ENCODE measurements around the gene RHOH. TPM values are rescaled to one million over a fixed set of nuclear protein-coding genes. Genes with fewer than 3 reads are reported as not detected.

RHOH gene
- total RNA-seq, 2 experiments from 2014 or later = 134 to 137 TPM

DNA sequence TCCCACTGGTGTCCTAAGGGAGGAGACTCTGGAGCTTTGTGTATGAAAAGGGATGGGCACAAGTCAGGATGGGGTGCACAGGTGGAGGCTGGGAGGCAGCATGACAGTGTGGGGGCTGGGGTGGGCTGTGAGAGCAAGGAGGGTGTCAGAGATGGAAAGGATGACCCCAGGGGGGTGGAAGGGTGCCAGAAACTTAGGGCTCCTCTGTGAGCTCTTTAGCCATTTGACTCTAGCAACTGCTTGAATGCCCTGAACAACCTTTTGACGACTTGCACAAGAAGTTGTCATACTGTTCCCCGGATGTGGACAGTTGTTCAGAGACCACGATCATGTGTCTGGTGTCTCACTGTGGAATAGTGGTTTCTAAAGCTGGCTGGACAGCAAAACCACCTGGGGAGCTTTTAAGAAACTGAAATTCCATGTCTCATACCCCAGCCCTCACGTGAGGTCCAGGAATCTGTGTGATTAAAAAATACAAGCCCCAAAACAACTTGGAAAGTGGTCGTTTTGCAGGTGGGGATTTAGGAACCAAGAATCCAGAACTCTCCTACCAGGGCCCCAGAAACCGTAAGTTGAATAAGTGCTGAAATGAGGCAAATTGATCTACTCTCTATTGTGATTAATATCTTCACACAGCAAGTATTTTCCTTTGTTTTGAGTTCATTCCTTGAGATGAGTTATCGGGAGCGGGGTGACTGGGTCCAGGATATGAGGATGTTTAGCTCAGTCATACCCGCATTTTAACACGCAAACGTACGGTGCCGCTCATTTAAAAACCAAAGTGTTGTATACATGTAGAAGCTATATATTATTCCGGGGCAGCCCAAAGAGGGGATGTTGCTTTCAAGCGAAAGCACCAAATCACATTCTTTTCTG lies 3.4 kb downstream of the RHOH start:
- no peaks in the 10 kb centered on the region for H3K27me3 Mint-ChIP-seq
- peaks cover 42% of the 10 kb centered on the region for H3K4me1 Mint-ChIP-seq
- peaks cover 3% of the 10 kb centered on the region for H3K9me3 Mint-ChIP-seq
- H3K27ac Mint-ChIP-seq = peak overlapping the region; percentile 98
- DNase-seq = peak; percentile 85
- peak overlapping the region; percentile 94 for H3K4me3 Mint-ChIP-seq
- ChIA-PET CTCF (interaction anchor here (0.6 to 4.5 kb wide), 11 partner anchors 9 to 502 kb away, joined by 3 to 17 read pairs (median 5); partner anchors contain the start of gene UBE2K), POLR2A (interaction anchor here (0.9 to 1.7 kb wide), 7 partner anchors 8 to 144 kb away, joined by 3 to 12 read pairs (median 5); partner anchors contain the start of gene N4BP2)
- H3K36me3 Mint-ChIP-seq (ENCODE audit: low read depth) = peaks cover 78% of the 10 kb centered on the region

DNA sequence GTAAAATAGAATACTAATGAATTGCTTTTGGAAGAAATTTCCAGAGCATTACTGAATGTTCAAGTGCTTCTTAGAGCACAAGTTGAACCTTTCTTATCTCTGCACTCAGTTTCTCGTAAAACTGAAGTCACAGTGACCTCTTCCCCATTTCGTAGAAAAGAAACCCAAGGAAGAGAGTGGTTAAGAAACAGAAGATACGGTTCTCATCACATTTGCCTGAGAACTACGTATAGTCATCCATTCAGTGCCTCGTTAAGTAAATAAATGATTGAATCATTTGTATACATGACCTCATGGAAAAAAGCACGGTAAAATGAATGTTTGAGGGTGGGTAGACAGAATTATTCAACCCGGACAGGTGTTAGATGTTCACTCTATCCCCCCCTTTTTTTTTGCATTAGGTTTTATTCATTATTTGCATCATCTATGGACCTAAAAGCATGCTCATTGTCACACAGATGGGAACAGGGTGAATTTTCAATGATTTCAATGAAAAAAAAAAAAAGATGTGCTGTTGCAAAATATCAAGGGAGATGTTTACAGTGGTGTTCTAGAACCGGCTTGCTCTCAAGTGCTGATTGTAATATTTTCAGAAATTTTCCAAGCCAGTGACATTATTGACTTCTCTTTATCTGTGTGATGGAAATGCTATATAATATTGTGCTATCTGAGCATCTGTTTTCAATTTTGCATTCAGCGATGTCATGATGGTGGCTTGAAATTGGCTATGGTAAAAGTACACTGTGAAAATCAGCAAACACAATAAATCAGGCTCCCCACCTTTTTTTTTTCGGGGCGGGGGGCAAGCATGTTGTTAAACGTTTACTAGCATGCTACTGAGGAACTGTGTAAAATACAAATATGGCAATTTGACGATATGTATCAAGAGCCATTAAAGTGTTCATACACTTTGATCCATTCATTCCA lies 4.3 kb downstream of the RHOH start:
- H3K9me3 Mint-ChIP-seq = no peaks in the 10 kb centered on the region
- peaks cover 84% of the 10 kb centered on the region for H3K36me3 Mint-ChIP-seq (ENCODE audit: low read depth)
- H3K4me3 Mint-ChIP-seq = peak overlapping the region; percentile 94
- no peak for DNase-seq
- H3K4me1 Mint-ChIP-seq = peaks cover 42% of the 10 kb centered on the region
- H3K27me3 Mint-ChIP-seq = no peaks in the 10 kb centered on the region
- H3K27ac Mint-ChIP-seq = peak overlapping the region; percentile 98
- CTCF ChIA-PET = interaction anchor here (0.5 to 4.5 kb wide), 8 partner anchors 10 to 503 kb away, joined by 3 to 17 read pairs (median 4); partner anchors contain the start of gene UBE2K
- POLR2A ChIA-PET = interaction anchor here (0.6 to 1.7 kb wide), 3 partner anchors 9 to 116 kb away, joined by 4 to 12 read pairs (median 4); no protein-coding TSS in a partner anchor

DNA sequence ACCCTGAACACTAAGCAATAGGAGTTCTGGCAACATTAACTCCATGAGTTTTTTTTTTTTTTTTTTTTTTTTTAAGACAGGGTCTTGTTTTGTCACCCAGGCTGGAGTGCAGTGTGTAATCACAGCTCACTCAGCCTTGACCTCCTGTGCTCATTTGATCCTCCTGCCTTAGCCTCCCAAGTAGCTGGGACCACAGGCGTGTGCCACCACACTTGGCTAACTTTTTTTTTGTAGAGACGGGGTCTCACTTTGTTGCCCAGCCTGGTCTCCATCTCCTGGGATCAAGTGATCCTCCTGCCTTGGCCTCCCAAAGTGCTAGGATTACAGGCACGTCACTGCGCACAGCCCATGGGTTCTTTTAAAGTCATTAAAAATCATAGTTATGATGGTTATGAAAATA lies 5.1 kb downstream of the RHOH start:
- Mint-ChIP-seq H3K4me1 (peaks cover 43% of the 10 kb centered on the region), H3K4me3 (peak overlapping the region; percentile 94), H3K27me3 (no peaks in the 10 kb centered on the region), H3K27ac (peak overlapping the region; percentile 98), H3K36me3 (ENCODE audit: low read depth) (peaks cover 87% of the 10 kb centered on the region), H3K9me3 (no peaks in the 10 kb centered on the region)
- no peak for DNase-seq
- ChIA-PET POLR2A (interaction anchor here (0.5 to 0.7 kb wide), 3 partner anchors 77 to 118 kb away, joined by 3 to 4 read pairs (median 3); no protein-coding TSS in a partner anchor), CTCF (interaction anchor here (0.5 to 1.3 kb wide), 4 partner anchors 8 to 115 kb away, joined by 3 to 4 read pairs (median 3); no protein-coding TSS in a partner anchor)

DNA sequence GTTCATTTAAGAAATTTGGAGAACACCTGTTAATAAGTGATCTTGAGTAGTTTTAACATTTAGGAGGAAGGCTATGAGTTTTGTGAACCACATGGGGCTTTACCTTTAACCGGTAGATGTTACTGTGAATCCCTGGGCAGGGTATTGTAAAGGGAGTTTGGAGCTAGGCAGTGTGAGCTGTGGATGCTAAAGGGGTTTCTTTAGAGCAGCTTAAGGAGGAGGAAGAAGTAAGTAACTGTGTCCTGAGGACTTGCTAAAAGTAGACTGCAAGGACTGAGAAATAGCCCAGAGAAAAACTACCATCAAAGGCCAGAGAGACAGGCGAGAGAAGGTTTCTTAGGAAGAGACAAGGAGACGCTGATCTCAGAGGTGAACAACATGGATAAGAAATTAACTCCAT lies 5.6 kb downstream of the RHOH start:
- peak overlapping the region; percentile 94 for H3K4me3 Mint-ChIP-seq
- H3K4me1 Mint-ChIP-seq = peaks cover 48% of the 10 kb centered on the region
- POLR2A ChIA-PET = interaction anchor here (0.5 to 0.7 kb wide), 3 partner anchors 26 to 117 kb away, joined by 3 read pairs; no protein-coding TSS in a partner anchor
- H3K27ac Mint-ChIP-seq = peak overlapping the region; percentile 98
- DNase-seq = no peak
- peaks cover 90% of the 10 kb centered on the region for H3K36me3 Mint-ChIP-seq (ENCODE audit: low read depth)
- no peaks in the 10 kb centered on the region for H3K9me3 Mint-ChIP-seq
- no peaks in the 10 kb centered on the region for H3K27me3 Mint-ChIP-seq
- CTCF ChIA-PET = interaction anchor here (0.9 to 1.3 kb wide), 4 partner anchors 9 to 114 kb away, joined by 3 to 4 read pairs (median 4); no protein-coding TSS in a partner anchor

DNA sequence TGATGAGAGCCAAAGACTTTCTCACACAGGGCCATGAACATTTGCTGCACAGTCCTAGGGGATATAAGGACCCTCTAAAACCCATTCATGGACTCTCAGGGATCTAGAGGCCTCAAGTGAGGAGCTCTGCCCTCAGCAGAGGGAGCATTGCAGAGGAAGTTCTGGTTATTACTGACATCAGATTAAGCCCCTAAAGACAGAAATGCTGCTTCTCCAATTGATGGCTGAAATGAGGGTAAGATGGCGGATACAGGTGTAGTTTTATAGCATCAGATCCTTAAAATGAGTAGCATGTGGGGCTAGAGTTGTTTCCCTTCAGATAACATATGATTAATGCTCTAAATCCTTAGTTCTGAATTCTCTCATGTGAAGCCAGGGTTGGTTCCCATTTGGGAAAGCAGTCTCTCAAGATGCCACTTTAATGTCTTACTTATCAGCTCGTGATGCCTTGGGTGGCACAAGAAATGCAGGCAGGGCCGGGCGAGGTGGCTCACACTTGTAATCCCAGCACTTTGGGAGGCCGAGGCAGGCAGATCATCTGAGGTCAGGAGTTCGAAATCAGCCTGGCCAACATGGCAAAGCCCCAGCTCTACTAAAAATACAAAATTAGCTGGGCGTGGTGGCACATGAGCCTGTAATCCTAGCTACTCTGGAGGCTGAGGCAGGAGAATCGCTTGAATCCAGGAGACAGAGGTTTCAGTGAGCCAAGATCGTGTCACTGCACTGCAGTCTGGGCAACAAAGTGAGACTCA lies 7.9 kb downstream of the RHOH start:
- CTCF ChIA-PET = interaction anchor here (0.6 to 1.8 kb wide), 16 partner anchors 8 to 153 kb away, joined by 3 to 10 read pairs (median 4); partner anchors contain the start of gene RHOH
- Mint-ChIP-seq H3K9me3 (no peaks in the 10 kb centered on the region), H3K4me3 (peak overlapping the region; percentile 94), H3K4me1 (peaks cover 64% of the 10 kb centered on the region), H3K27me3 (no peaks in the 10 kb centered on the region), H3K36me3 (ENCODE audit: low read depth) (peaks cover 81% of the 10 kb centered on the region), H3K27ac (peak overlapping the region; percentile 98)
- POLR2A ChIA-PET = interaction anchor here (0.6 to 1.5 kb wide), 5 partner anchors 8 to 226 kb away, joined by 3 to 7 read pairs (median 4); no protein-coding TSS in a partner anchor
- no peak for DNase-seq

DNA sequence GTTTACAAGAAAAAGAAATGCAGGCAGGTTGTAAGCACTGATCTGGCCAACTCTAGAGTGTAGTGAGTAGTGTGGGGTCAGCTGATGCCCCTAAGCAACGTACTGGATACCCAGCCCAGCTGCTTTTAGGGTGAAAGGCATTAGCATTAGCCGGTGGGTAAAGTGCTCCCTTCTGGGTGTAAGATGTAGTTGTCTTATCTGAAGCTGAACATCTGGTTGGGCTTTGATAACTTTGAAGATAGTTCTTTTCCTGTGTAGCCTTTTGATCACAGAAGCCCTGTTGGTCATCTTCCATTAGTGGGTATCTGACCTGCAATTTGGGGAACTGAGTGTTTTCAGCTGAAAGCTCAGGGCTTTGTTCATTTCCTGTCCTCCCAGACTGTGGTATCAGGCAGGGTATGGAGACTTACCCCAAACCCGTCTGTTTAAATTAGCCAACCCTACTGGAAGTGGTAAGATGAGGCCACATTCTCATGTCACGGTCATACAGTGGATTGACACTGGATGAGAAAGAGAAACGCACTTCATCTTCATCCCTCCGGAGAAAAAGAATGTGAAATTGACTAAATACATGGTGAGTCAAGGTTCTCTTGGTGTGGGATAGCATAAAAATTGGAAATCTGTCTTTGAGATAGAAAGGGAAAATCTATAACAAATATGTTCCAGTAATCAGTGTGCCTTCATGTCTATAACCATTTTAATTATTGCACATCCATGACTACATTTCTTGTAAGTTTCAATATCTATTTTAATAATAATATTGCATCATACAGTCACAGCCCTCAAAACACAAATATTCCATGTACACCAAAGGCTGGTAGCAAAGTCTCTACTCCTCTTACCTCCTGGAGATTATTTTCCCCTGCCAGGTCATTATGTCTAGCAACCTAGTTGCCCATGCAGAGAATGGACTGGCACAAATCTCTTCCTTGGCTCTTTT lies 8.7 kb downstream of the RHOH start:
- H3K27ac Mint-ChIP-seq = peak overlapping the region; percentile 98
- no peaks in the 10 kb centered on the region for H3K27me3 Mint-ChIP-seq
- peaks cover 80% of the 10 kb centered on the region for H3K36me3 Mint-ChIP-seq (ENCODE audit: low read depth)
- CTCF ChIA-PET = interaction anchor here (0.6 to 1.8 kb wide), 15 partner anchors 9 to 154 kb away, joined by 3 to 10 read pairs (median 4); partner anchors contain the start of gene RHOH
- peaks cover 72% of the 10 kb centered on the region for H3K4me1 Mint-ChIP-seq
- peak; percentile 56 for DNase-seq
- POLR2A ChIA-PET = interaction anchor here (0.6 to 1.5 kb wide), 6 partner anchors 9 to 227 kb away, joined by 3 to 6 read pairs (median 3); no protein-coding TSS in a partner anchor
- H3K4me3 Mint-ChIP-seq = peak overlapping the region; percentile 94
- H3K9me3 Mint-ChIP-seq = no peaks in the 10 kb centered on the region

DNA sequence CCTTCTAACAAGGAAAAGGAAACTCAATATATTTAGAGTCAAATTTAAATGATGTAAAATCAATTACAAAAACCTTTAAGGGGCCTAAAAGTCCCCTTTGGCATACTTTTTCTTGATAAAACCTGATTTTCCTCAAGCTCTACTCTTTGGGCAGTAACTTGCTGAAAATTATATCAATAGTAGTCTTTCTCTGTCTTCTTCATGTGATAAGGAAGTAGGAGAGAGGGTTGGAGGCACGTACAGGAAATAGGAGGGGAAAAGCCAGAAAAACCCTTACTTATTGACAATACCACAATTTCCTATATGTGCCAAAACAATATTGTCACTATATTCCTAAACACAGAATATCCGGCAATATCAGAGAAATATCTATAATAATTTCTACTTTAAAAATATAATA lies 9.6 kb downstream of the RHOH start:
- peak; percentile 14 for DNase-seq
- CTCF ChIA-PET = interaction anchor here (0.9 to 1.1 kb wide), 4 partner anchors 21 to 57 kb away, joined by 3 read pairs; no protein-coding TSS in a partner anchor
- Mint-ChIP-seq H3K4me3 (peak overlapping the region; percentile 94), H3K4me1 (peaks cover 77% of the 10 kb centered on the region), H3K36me3 (ENCODE audit: low read depth) (peaks cover 79% of the 10 kb centered on the region), H3K27me3 (no peaks in the 10 kb centered on the region), H3K27ac (peak overlapping the region; percentile 98), H3K9me3 (no peaks in the 10 kb centered on the region)
- POLR2A ChIA-PET = no interaction called here

DNA sequence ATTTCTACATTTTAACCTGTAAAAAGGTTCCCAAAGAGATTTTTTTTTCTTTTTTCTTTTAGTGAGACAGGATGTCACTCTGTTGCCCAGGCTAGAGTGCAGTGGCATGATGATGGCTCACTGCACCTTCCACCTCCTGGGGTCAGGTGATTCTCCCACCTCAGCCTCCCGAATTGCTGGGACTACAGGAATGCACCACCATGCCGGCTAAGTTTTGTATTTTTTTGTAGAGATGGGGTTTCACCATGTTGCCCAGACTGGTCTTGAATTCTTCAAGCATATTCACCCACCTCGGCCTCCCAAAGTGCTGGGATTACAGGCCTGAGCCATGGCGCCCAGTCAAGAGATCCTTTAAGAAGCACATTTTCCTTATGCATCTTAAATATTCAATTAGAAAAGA lies 12.6 kb downstream of the RHOH start:
- peak overlapping the region; percentile 87 for H3K27ac Mint-ChIP-seq
- ChIA-PET CTCF (no interaction called here), POLR2A (interaction anchor here (1.5 kb wide), 1 partner anchor 9 kb away, joined by 4 read pairs; no protein-coding TSS in a partner anchor)
- H3K4me1 Mint-ChIP-seq = peaks cover 89% of the 10 kb centered on the region
- DNase-seq = peak; percentile 7
- H3K36me3 Mint-ChIP-seq (ENCODE audit: low read depth) = peaks cover 84% of the 10 kb centered on the region
- H3K4me3 Mint-ChIP-seq = peak overlapping the region; percentile 70
- H3K9me3 Mint-ChIP-seq = no peaks in the 10 kb centered on the region
- no peaks in the 10 kb centered on the region for H3K27me3 Mint-ChIP-seq

DNA sequence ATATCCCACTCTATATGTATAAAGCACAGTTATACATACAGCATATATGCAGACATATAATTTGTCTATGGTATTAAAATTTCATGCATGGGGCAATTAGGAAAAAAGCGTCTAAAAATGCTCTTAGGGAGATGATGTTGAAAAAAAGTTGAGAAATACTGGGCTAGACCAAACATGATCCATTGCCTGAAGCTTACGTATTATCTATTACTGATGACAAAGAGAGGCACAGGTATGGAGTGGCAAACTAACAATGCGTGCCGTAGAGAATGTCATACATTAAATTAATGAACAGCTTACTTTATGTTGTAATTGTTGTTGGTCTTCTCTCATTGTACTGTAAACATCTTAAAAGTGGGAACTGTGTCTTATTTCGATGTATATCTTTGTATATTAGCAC lies 13.9 kb downstream of the RHOH start:
- ChIA-PET CTCF (interaction anchor here (0.6 to 1.5 kb wide), 8 partner anchors 16 to 155 kb away, joined by 3 to 5 read pairs (median 4); no protein-coding TSS in a partner anchor), POLR2A (interaction anchor here (1.3 to 1.5 kb wide), 3 partner anchors 11 to 97 kb away, joined by 3 to 4 read pairs (median 4); no protein-coding TSS in a partner anchor)
- Mint-ChIP-seq H3K36me3 (ENCODE audit: low read depth) (peaks cover 85% of the 10 kb centered on the region), H3K27me3 (no peaks in the 10 kb centered on the region), H3K27ac (no peak overlapping the region), H3K4me3 (peak overlapping the region; percentile 54), H3K9me3 (no peaks in the 10 kb centered on the region), H3K4me1 (peaks cover 88% of the 10 kb centered on the region)
- no peak for DNase-seq
